ENCODE measurements around the gene IL17REL. TPM values are rescaled to one million over a fixed set of nuclear protein-coding genes. Genes with fewer than 3 reads are reported as not detected.

Gene IL17REL
- total RNA-seq, 2 donors from 2014 or later: 0.15 TPM; not detected in 1

- H3K4me3 ChIP-seq (ENCODE audit: low read length): peak overlapping the region; percentile 62
- Mint-ChIP-seq H3K36me3 (ENCODE audit: low read depth) (peaks cover 9% of the 10 kb centered on the region), H3K27ac (peak overlapping the region; percentile 84), H3K27me3 (ENCODE audit: insufficient read depth) (no peaks in the 10 kb centered on the region), H3K4me3 (peak overlapping the region; percentile 83), H3K9me3 (no peaks in the 10 kb centered on the region), H3K4me1 (peaks cover 4% of the 10 kb centered on the region)
- peaks cover 18% of the 10 kb centered on the region for H3K36me3 ChIP-seq (ENCODE audit: control insufficient read depth, insufficient read depth, low read length)
- peak overlapping the region; percentile 18 for H3K9ac ChIP-seq (ENCODE audit: extremely low read depth, low read length, poor library complexity, severe bottlenecking)
- peak; percentile 43 for DNase-seq
- 91 to 92% methylated on average over 41 to 63 of the region's 63 CpGs for WGBS, 2 experiments (ENCODE audit: insufficient coverage in 1 of 2, insufficient read length in 1 of 2)
- TF ChIP-seq, protein P1, sequence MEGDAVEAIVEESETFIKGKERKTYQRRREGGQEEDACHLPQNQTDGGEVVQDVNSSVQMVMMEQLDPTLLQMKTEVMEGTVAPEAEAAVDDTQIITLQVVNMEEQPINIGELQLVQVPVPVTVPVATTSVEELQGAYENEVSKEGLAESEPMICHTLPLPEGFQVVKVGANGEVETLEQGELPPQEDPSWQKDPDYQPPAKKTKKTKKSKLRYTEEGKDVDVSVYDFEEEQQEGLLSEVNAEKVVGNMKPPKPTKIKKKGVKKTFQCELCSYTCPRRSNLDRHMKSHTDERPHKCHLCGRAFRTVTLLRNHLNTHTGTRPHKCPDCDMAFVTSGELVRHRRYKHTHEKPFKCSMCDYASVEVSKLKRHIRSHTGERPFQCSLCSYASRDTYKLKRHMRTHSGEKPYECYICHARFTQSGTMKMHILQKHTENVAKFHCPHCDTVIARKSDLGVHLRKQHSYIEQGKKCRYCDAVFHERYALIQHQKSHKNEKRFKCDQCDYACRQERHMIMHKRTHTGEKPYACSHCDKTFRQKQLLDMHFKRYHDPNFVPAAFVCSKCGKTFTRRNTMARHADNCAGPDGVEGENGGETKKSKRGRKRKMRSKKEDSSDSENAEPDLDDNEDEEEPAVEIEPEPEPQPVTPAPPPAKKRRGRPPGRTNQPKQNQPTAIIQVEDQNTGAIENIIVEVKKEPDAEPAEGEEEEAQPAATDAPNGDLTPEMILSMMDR (conservative IDR thresholded peaks at IDR 0.05): no peak
- H3K27ac ChIP-seq (ENCODE audit: low read depth, low read length): no peak overlapping the region
- H3K27me3 ChIP-seq (ENCODE audit: control insufficient read depth, insufficient read depth, low read length, poor library complexity, severe bottlenecking): no peaks in the 10 kb centered on the region
- H3K9me3 ChIP-seq (ENCODE audit: control insufficient read depth, low read length): no peaks in the 10 kb centered on the region
- H3K4me1 ChIP-seq (ENCODE audit: control insufficient read depth, insufficient read depth, low read length): peaks cover 9% of the 10 kb centered on the region
These were observed 49.6 kb downstream of the IL17REL start for GRCh38 chr22:49962751-49963646.

DNA sequence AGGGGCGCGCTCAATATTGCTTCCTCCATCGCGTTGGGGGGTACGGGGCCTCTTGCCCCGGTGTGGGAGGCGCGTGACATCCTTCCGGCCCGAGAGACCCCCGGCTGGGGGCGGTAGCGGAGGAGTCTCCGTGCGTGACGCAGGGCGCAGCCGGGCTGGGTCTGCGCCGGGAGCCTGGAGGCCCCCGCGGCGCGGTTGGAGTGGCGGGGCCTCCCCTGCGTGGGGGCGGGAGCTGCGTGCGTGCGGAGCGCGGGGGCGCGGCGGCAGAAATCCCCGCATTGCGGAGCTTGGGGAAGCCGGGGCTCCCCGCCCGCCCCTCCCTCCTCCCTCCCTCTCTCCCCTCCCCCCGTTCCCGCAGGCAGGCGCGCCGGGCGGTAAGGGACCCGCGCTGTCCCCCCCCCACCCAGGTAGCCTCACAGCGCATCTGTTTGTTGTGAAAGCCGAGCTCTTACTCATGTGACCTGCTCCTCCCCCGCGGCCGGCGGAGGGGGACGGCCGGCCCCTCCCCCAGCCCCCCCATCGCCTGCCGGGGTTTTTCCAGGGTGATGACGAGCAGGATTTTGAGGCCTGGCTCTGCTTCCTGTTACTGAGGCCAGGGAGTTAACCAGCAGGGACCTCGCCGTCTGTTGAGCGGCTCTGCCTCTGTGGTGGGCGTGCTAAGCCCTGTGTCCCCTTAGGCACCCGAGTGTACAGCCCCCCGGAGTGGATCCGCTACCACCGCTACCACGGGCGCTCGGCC lies 50.4 kb downstream of the IL17REL start:
- TF ChIP-seq, protein P1 (conservative IDR thresholded peaks at IDR 0.05): no peak
- peak overlapping the region; percentile 81 for H3K4me3 ChIP-seq (ENCODE audit: low read length)
- peak overlapping the region; percentile 85 for H3K27ac Mint-ChIP-seq
- no peaks in the 10 kb centered on the region for H3K9me3 ChIP-seq (ENCODE audit: control insufficient read depth, low read length)
- 20 to 64% methylated on average over 8 to 53 of the region's 70 CpGs for WGBS, 2 experiments (ENCODE audit: insufficient coverage in 1 of 2, insufficient read length in 1 of 2)
- peaks cover 4% of the 10 kb centered on the region for H3K4me1 Mint-ChIP-seq
- peak overlapping the region; percentile 83 for H3K4me3 Mint-ChIP-seq
- H3K27ac ChIP-seq (ENCODE audit: low read depth, low read length): no peak overlapping the region
- DNase-seq: peak; percentile 94
- no peaks in the 10 kb centered on the region for H3K27me3 ChIP-seq (ENCODE audit: control insufficient read depth, insufficient read depth, low read length, poor library complexity, severe bottlenecking)
- peak overlapping the region; percentile 55 for H3K9ac ChIP-seq (ENCODE audit: extremely low read depth, low read length, poor library complexity, severe bottlenecking)
- peaks cover 9% of the 10 kb centered on the region for H3K36me3 Mint-ChIP-seq (ENCODE audit: low read depth)
- peaks cover 18% of the 10 kb centered on the region for H3K36me3 ChIP-seq (ENCODE audit: control insufficient read depth, insufficient read depth, low read length)
- peaks cover 9% of the 10 kb centered on the region for H3K4me1 ChIP-seq (ENCODE audit: control insufficient read depth, insufficient read depth, low read length)
- H3K27me3 Mint-ChIP-seq (ENCODE audit: insufficient read depth): no peaks in the 10 kb centered on the region
- H3K9me3 Mint-ChIP-seq: no peaks in the 10 kb centered on the region

- H3K27ac Mint-ChIP-seq: peak overlapping the region; percentile 85
- Histone ChIP-seq H3K4me1 (ENCODE audit: control insufficient read depth, insufficient read depth, low read length) (peaks cover 9% of the 10 kb centered on the region), H3K27ac (ENCODE audit: low read depth, low read length) (no peak overlapping the region), H3K27me3 (ENCODE audit: control insufficient read depth, insufficient read depth, low read length, poor library complexity, severe bottlenecking) (no peaks in the 10 kb centered on the region), H3K4me3 (ENCODE audit: low read length) (peak overlapping the region; percentile 81), H3K36me3 (ENCODE audit: control insufficient read depth, insufficient read depth, low read length) (peaks cover 18% of the 10 kb centered on the region), H3K9me3 (ENCODE audit: control insufficient read depth, low read length) (no peaks in the 10 kb centered on the region), H3K9ac (ENCODE audit: extremely low read depth, low read length, poor library complexity, severe bottlenecking) (peak overlapping the region; percentile 55)
- TF ChIP-seq, protein P1 (conservative IDR thresholded peaks at IDR 0.05): no peak
- H3K27me3 Mint-ChIP-seq (ENCODE audit: insufficient read depth): no peaks in the 10 kb centered on the region
- peaks cover 9% of the 10 kb centered on the region for H3K36me3 Mint-ChIP-seq (ENCODE audit: low read depth)
- peaks cover 4% of the 10 kb centered on the region for H3K4me1 Mint-ChIP-seq
- peak overlapping the region; percentile 83 for H3K4me3 Mint-ChIP-seq
- no peak for DNase-seq
- no peaks in the 10 kb centered on the region for H3K9me3 Mint-ChIP-seq
- WGBS, 2 experiments (ENCODE audit: insufficient coverage in 1 of 2, insufficient read length in 1 of 2): 2 to 5% methylated on average over 21 to 49 of the region's 49 CpGs
These were observed 51.0 kb downstream of the IL17REL start for GRCh38 chr22:49961601-49962011.
